ENCODE results near the gene GRIN3B.

GRIN3B gene

DNA sequence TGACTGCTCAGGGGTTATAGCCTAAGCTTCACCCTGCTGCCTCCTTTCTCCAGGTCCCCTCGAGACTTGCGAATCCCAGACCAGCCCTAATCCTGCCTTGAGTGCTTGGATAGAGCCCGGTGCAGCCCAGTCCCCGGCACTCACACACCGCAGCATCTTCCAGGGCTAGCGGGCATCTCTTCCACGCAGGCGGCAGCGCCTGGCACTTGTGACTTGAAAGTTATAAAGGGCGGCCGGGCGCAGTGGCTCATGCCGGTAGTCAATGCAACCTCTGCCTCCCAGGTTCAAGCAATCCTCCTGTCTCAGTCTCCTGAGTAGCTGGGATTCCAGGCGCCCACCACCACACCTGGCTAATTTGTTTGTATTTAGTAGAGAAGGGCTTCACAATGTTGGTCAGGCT lies 14.1 kb upstream of the GRIN3B start:
- H3K9ac ChIP-seq (ENCODE audit: low read length) = no peak overlapping the region
- no peak overlapping the region for H2BK12ac ChIP-seq (ENCODE audit: low read length)
- no peak overlapping the region for H2BK5ac ChIP-seq (ENCODE audit: low read depth, low read length, poor library complexity)
- no CpG with 5 or more reads among the region's 14 CpGs for WGBS (ENCODE audit: extremely low coverage, insufficient coverage, insufficient read length)
- no peak overlapping the region for H4K91ac ChIP-seq (ENCODE audit: low read depth, low read length)
- H3K4me1 ChIP-seq (ENCODE audit: control insufficient read depth in 1 of 2, insufficient read depth in 2 of 2, low read length in 2 of 2) = peaks cover 4 to 7% of the 10 kb centered on the region in 2 experiments
- H3K36me3 ChIP-seq (ENCODE audit: control insufficient read depth in 1 of 2, insufficient read depth in 2 of 2, low read length in 2 of 2) = peaks cover 46 to 50% of the 10 kb centered on the region in 2 experiments
- H3K79me2 ChIP-seq (ENCODE audit: control insufficient read depth, insufficient read depth, low read length, poor library complexity) = peaks cover 3% of the 10 kb centered on the region
- no peak overlapping the region for H3K4ac ChIP-seq (ENCODE audit: low read depth, low read length)
- no peak overlapping the region for H4K8ac ChIP-seq (ENCODE audit: low read depth, low read length)
- no peak for DNase-seq
- H3K27ac ChIP-seq (ENCODE audit: low read depth, low read length) = no peak overlapping the region
- no peak overlapping the region for H4K12ac ChIP-seq (ENCODE audit: low read depth, low read length)
- peaks cover 12% of the 10 kb centered on the region for H3K79me1 ChIP-seq (ENCODE audit: low read length)
- no peak overlapping the region for H2BK120ac ChIP-seq (ENCODE audit: insufficient read depth, low read length, poor library complexity)
- no peaks in the 10 kb centered on the region for H3K27me3 ChIP-seq (ENCODE audit: insufficient read depth, low read length)
- H2AK5ac ChIP-seq (ENCODE audit: low read length) = no peak overlapping the region
- H3K14ac ChIP-seq (ENCODE audit: low read length) = no peak overlapping the region
- H3K23ac ChIP-seq (ENCODE audit: low read length) = no peak overlapping the region
- no peak overlapping the region for H2AFZ ChIP-seq (ENCODE audit: insufficient read depth, low read length, poor library complexity)
- no peak overlapping the region for H3K4me2 ChIP-seq (ENCODE audit: low read length)
- H3K18ac ChIP-seq (ENCODE audit: low read length) = no peak overlapping the region
- peaks cover 1% of the 10 kb centered on the region for H3K9me3 ChIP-seq (ENCODE audit: insufficient read depth, low read depth, low read length)
- no peak overlapping the region for H3K4me3 ChIP-seq (ENCODE audit: low read depth, low read length)

DNA sequence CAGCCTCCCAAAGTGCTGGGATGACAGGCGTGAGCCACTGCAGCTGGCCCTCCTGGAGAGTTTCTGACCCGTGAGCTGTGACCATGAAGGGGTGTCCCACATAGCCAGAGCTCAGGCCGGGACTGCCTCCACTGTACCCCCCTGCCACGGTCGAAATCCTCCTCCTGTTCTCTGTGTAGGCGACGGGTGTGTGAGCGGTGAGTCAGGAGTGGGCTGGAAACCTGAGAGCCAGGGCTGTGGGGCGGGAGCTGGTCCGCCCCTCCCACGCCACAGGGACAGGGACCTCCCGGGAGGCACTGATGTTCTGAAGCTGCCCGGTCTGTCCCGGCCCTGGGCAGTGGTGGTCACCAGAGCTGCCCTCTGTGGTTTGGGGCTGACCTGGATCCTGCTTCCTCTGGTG lies 12.1 kb upstream of the GRIN3B start:
- H3K23ac ChIP-seq (ENCODE audit: low read length) = no peak overlapping the region
- no peak overlapping the region for H4K8ac ChIP-seq (ENCODE audit: low read depth, low read length)
- no peak overlapping the region for H3K18ac ChIP-seq (ENCODE audit: low read length)
- H2AK5ac ChIP-seq (ENCODE audit: low read length) = no peak overlapping the region
- H3K9ac ChIP-seq (ENCODE audit: low read length) = no peak overlapping the region
- H3K36me3 ChIP-seq (ENCODE audit: control insufficient read depth in 1 of 2, insufficient read depth in 2 of 2, low read length in 2 of 2) = peaks cover 60 to 64% of the 10 kb centered on the region in 2 experiments
- peaks cover 12% of the 10 kb centered on the region for H3K79me1 ChIP-seq (ENCODE audit: low read length)
- no CpG with 5 or more reads among the region's 14 CpGs for WGBS (ENCODE audit: extremely low coverage, insufficient coverage, insufficient read length)
- no peak overlapping the region for H4K12ac ChIP-seq (ENCODE audit: low read depth, low read length)
- no peak overlapping the region for H3K27ac ChIP-seq (ENCODE audit: low read depth, low read length)
- no peak overlapping the region for H2BK120ac ChIP-seq (ENCODE audit: insufficient read depth, low read length, poor library complexity)
- H2AFZ ChIP-seq (ENCODE audit: insufficient read depth, low read length, poor library complexity) = no peak overlapping the region
- peaks cover 1% of the 10 kb centered on the region for H3K9me3 ChIP-seq (ENCODE audit: insufficient read depth, low read depth, low read length)
- H2BK5ac ChIP-seq (ENCODE audit: low read depth, low read length, poor library complexity) = no peak overlapping the region
- no peak overlapping the region for H3K14ac ChIP-seq (ENCODE audit: low read length)
- no peak overlapping the region for H4K91ac ChIP-seq (ENCODE audit: low read depth, low read length)
- peaks cover 9 to 10% of the 10 kb centered on the region in 2 experiments for H3K4me1 ChIP-seq (ENCODE audit: control insufficient read depth in 1 of 2, insufficient read depth in 2 of 2, low read length in 2 of 2)
- no peak overlapping the region for H3K4me3 ChIP-seq (ENCODE audit: low read depth, low read length)
- no peak overlapping the region for H2BK12ac ChIP-seq (ENCODE audit: low read length)
- DNase-seq = no peak
- H3K4ac ChIP-seq (ENCODE audit: low read depth, low read length) = no peak overlapping the region
- no peaks in the 10 kb centered on the region for H3K27me3 ChIP-seq (ENCODE audit: insufficient read depth, low read length)
- peaks cover 3% of the 10 kb centered on the region for H3K79me2 ChIP-seq (ENCODE audit: control insufficient read depth, insufficient read depth, low read length, poor library complexity)
- no peak overlapping the region for H3K4me2 ChIP-seq (ENCODE audit: low read length)

DNA sequence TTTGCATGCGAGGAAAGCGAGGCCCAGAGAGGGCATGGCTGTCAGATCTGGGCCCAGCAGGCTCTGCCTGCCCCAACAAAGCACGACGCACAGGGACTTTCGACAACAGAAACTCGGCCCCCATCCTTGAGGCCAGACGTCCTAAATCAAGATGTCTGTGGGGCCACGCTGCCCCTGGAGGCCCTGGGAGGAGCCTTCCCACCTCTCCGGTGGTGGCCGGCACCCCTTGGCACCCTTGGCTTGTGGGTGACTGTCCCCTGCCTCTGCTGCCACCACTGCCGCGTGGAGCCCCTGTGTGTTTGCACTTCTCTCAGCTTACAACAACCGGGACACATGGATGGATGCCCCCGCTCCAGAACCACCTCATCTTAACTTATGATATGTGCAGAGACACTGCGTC lies 11.7 kb upstream of the GRIN3B start:
- DNase-seq = no peak
- Histone ChIP-seq H3K79me1 (ENCODE audit: low read length) (peaks cover 14% of the 10 kb centered on the region), H3K27ac (ENCODE audit: low read depth, low read length) (no peak overlapping the region), H3K4ac (ENCODE audit: low read depth, low read length) (no peak overlapping the region), H3K23ac (ENCODE audit: low read length) (no peak overlapping the region), H4K12ac (ENCODE audit: low read depth, low read length) (no peak overlapping the region), H3K18ac (ENCODE audit: low read length) (no peak overlapping the region), H3K36me3 (ENCODE audit: control insufficient read depth in 1 of 2, insufficient read depth in 2 of 2, low read length in 2 of 2) (peaks cover 61 to 64% of the 10 kb centered on the region in 2 experiments), H2BK120ac (ENCODE audit: insufficient read depth, low read length, poor library complexity) (no peak overlapping the region), H3K27me3 (ENCODE audit: insufficient read depth, low read length) (no peaks in the 10 kb centered on the region), H3K14ac (ENCODE audit: low read length) (no peak overlapping the region), H2BK12ac (ENCODE audit: low read length) (no peak overlapping the region), H2BK5ac (ENCODE audit: low read depth, low read length, poor library complexity) (no peak overlapping the region), H4K91ac (ENCODE audit: low read depth, low read length) (no peak overlapping the region), H3K4me3 (ENCODE audit: low read depth, low read length) (no peak overlapping the region), H3K79me2 (ENCODE audit: control insufficient read depth, insufficient read depth, low read length, poor library complexity) (peaks cover 3% of the 10 kb centered on the region), H4K8ac (ENCODE audit: low read depth, low read length) (no peak overlapping the region), H3K9ac (ENCODE audit: low read length) (no peak overlapping the region), H2AK5ac (ENCODE audit: low read length) (no peak overlapping the region), H3K9me3 (ENCODE audit: insufficient read depth, low read depth, low read length) (peaks cover 1% of the 10 kb centered on the region), H2AFZ (ENCODE audit: insufficient read depth, low read length, poor library complexity) (no peak overlapping the region), H3K4me2 (ENCODE audit: low read length) (no peak overlapping the region), H3K4me1 (ENCODE audit: control insufficient read depth in 1 of 2, insufficient read depth in 2 of 2, low read length in 2 of 2) (peaks cover 13 to 15% of the 10 kb centered on the region in 2 experiments)
- no CpG with 5 or more reads among the region's 15 CpGs for WGBS (ENCODE audit: extremely low coverage, insufficient coverage, insufficient read length)

DNA sequence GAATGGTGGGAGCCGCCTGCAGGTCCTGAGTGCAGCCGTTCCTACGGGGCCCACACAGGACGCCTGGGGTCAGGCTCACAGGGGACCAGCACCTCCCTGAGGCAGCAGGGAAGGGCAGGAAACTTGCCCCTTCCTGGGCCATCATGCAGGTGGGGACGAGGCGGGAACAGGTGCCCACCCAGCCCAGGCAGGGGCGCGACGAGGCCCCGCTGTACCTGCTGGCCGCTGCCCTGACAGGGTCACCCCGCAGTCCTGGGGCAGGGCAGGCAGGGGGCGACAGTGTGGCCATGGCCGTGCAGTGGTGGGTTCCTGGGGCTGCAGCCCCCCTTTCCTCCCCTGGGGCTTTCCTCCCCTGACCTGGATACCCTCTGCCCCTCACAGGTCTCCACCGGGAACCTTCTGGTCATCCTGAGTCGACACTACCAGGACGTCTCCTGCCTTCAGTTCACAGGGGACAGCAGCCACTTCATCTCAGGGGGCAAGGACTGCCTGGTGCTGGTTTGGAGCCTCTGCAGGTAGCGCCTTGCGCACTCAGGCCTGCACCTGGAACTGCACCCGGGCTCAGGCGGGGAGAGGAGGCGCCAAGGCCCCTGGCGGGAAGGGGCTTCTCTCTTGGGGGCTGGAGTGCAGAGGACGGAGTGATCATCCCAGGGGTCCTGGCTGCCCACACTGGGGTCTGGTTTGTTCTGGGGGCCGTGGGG lies 10.7 kb upstream of the GRIN3B start:
- Histone ChIP-seq H3K27ac (ENCODE audit: low read depth, low read length) (no peak overlapping the region), H2BK5ac (ENCODE audit: low read depth, low read length, poor library complexity) (no peak overlapping the region), H2BK12ac (ENCODE audit: low read length) (no peak overlapping the region), H3K14ac (ENCODE audit: low read length) (no peak overlapping the region), H2BK120ac (ENCODE audit: insufficient read depth, low read length, poor library complexity) (no peak overlapping the region), H4K91ac (ENCODE audit: low read depth, low read length) (no peak overlapping the region), H3K4me2 (ENCODE audit: low read length) (no peak overlapping the region), H3K79me2 (ENCODE audit: control insufficient read depth, insufficient read depth, low read length, poor library complexity) (no peaks in the 10 kb centered on the region), H3K79me1 (ENCODE audit: low read length) (peaks cover 9% of the 10 kb centered on the region), H3K4ac (ENCODE audit: low read depth, low read length) (no peak overlapping the region), H3K4me3 (ENCODE audit: low read depth, low read length) (no peak overlapping the region), H3K27me3 (ENCODE audit: insufficient read depth, low read length) (no peaks in the 10 kb centered on the region), H3K18ac (ENCODE audit: low read length) (no peak overlapping the region), H3K23ac (ENCODE audit: low read length) (no peak overlapping the region), H2AK5ac (ENCODE audit: low read length) (no peak overlapping the region), H3K9ac (ENCODE audit: low read length) (no peak overlapping the region), H4K12ac (ENCODE audit: low read depth, low read length) (no peak overlapping the region), H3K36me3 (ENCODE audit: control insufficient read depth in 1 of 2, insufficient read depth in 2 of 2, low read length in 2 of 2) (peaks cover 67 to 70% of the 10 kb centered on the region in 2 experiments), H3K4me1 (ENCODE audit: control insufficient read depth in 1 of 2, insufficient read depth in 2 of 2, low read length in 2 of 2) (peaks cover 17 to 19% of the 10 kb centered on the region in 2 experiments), H3K9me3 (ENCODE audit: insufficient read depth, low read depth, low read length) (peaks cover 4% of the 10 kb centered on the region), H2AFZ (ENCODE audit: insufficient read depth, low read length, poor library complexity) (no peak overlapping the region), H4K8ac (ENCODE audit: low read depth, low read length) (no peak overlapping the region)
- no peak for DNase-seq
- no CpG with 5 or more reads among the region's 25 CpGs for WGBS (ENCODE audit: extremely low coverage, insufficient coverage, insufficient read length)

Measured in trophoblast cell (in vitro differentiated cells and primary cell).